Measurements from ENCODE around the gene FOXC2. TPM values are rescaled to one million over a fixed set of nuclear protein-coding genes. Genes with fewer than 3 reads are reported as not detected.
"Not testable (repeated sequence)": the region's sequence is repeated elsewhere in the genome, so short reads cannot be mapped to it uniquely, and the experiment has no call there.

The FOXC2 gene
- total RNA-seq, 1 donor from 2014 or later = 1.5 TPM

- TF ChIP-seq CTCF (IDR thresholded peaks at IDR 0.05; ENCODE audit: borderline replicate concordance) = no peak
- Histone ChIP-seq H3K4me3 (no peak overlapping the region), H3K27me3 (ENCODE audit: low read depth) (peaks cover 80% of the 10 kb centered on the region), H3K27ac (replicated peaks) (no peak overlapping the region), H3K9me3 (replicated peaks) (no peaks in the 10 kb centered on the region), H3K4me1 (peaks cover 4% of the 10 kb centered on the region), H3K36me3 (no peaks in the 10 kb centered on the region)
- no peak for DNase-seq
- intact Hi-C loops (cut with micrococcal nuclease) = no loop called here
Measured at GRCh38 chr16:86584071-86584685, 17.5 kb downstream of the FOXC2 start.

DNA sequence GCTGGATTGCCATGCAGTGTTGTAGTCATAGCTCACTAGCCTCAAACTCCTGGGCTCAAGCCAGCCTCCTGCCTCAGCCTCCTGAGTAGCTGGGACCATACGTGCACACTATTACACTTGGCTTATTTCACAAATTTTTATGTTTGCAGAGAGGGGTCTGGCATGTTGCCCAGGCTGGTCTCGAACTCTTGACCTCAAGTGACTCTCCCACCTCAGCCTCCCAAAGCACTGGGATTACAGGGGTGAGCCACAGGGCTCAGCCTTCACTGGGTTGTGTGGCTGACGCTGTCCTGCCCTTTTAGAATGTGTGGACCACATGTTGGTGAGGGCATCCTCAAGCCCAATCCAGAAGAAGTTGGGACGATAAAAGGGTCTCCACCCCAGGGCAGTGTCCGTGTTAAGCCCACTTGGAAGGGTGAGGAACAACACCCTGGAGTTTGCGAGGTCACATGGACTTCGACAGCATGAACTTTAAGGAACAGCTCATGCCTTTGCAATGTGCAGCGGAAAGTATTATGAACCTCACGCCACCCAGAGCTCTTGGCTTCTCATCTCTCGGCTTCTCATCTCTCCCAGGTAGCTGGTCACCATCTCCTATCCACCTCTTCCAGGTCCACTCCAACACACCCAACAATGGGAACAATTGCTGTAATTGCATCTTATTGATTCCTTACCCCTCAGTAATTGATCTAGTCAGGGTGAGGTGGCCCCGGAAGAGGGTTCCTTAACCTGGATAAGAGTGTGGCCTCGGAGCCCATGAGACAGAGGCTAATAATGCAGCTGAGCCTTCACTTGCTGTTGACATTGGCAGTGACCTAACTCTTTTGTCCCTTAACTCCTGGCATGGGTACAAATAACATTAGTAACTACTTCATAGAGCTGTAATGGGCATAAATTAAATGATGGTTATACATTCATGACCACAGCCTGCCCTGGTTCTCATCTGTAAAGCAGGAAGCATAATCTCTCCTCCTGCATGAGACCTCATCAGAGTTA, 18.4 kb downstream of the FOXC2 start:
- H3K27me3 ChIP-seq (ENCODE audit: low read depth) = peaks cover 79% of the 10 kb centered on the region
- no peaks in the 10 kb centered on the region for H3K4me1 ChIP-seq
- DNase-seq = no peak
- no peaks in the 10 kb centered on the region for H3K36me3 ChIP-seq
- H3K27ac ChIP-seq (replicated peaks) = peak overlapping the region; percentile 73
- H3K9me3 ChIP-seq (replicated peaks) = no peaks in the 10 kb centered on the region
- TF ChIP-seq CTCF (IDR thresholded peaks at IDR 0.05; ENCODE audit: borderline replicate concordance) = no peak
- H3K4me3 ChIP-seq = no peak overlapping the region
- intact Hi-C loops (cut with micrococcal nuclease) = no loop called here

DNA sequence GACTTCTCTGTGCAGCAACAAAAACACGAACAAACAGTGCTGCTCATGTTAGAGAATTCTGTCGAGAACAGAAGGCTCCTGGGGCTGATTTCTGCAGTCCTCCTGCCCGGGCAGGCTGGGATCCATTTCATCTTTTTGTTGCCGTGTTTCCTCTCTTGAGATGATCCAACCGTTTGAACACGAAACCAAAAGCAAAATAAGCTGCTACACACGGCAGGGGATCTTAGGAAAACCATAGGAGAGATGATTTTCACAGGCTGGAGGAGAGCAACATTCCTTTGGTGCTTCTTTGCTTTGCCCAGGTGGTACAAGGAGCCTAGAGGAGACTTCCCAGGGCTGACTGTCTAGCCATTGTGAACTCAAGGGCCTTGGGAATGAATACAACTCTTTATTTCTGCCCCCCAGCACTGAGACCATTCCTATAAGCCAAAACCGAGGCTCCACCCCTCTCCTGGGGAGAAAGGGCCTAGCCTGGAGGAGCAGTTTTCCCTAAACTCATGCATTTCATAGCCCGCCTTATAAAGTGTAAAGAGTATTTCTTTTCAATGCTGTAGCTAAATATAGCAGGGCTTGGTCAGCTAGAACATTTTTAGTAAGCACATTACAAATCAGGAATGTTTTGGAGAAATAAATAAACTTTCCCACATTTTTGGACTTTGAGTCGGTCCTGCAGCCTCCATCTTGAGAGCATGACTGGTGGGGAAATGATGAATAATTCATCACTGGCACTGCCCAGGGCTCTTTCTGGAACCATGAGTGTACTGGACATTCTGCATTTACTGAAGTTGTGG, 19.4 kb downstream of the FOXC2 start:
- H3K4me3 ChIP-seq = no peak overlapping the region
- peaks cover 76% of the 10 kb centered on the region for H3K27me3 ChIP-seq (ENCODE audit: low read depth)
- no peak for TF ChIP-seq CTCF (IDR thresholded peaks at IDR 0.05; ENCODE audit: borderline replicate concordance)

DNA sequence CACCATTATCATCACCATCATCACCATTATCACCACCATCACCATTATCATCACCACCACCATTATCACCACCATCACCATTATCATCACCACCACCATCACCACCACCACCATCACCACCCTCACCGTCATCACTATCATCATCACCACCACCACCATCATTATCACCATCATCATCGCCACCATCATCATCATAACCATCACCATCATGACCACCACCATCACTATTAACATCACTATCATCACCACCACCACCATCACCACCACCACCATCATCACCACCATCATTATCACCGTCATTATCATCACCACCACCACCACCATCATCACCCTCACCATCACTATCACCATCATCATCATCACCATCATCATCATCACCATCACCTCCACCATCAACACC, 20.9 kb downstream of the FOXC2 start:
- no peak for TF ChIP-seq CTCF (IDR thresholded peaks at IDR 0.05; ENCODE audit: borderline replicate concordance)
- intact Hi-C loops (cut with micrococcal nuclease) = no loop called here
- no peaks in the 10 kb centered on the region for H3K36me3 ChIP-seq
- no peak overlapping the region for H3K27ac ChIP-seq (replicated peaks)
- no peak overlapping the region for H3K4me3 ChIP-seq
- no peak for DNase-seq
- H3K4me1 ChIP-seq = no peaks in the 10 kb centered on the region
- H3K9me3 ChIP-seq (replicated peaks) = no peaks in the 10 kb centered on the region
- peaks cover 79% of the 10 kb centered on the region for H3K27me3 ChIP-seq (ENCODE audit: low read depth)

More for the DNA sequence above, 19.4 kb downstream of the FOXC2 start:
- Histone ChIP-seq H3K9me3 (replicated peaks) (no peaks in the 10 kb centered on the region), H3K4me1 (no peaks in the 10 kb centered on the region), H3K36me3 (no peaks in the 10 kb centered on the region), H3K27ac (replicated peaks) (peak overlapping the region; percentile 73)
- DNase-seq = no peak
- intact Hi-C loops (cut with micrococcal nuclease) = no loop called here

- intact Hi-C loops (cut with micrococcal nuclease); H3K36me3 ChIP-seq; H3K4me3 ChIP-seq; H3K4me1 ChIP-seq; H3K9me3 ChIP-seq (replicated peaks); DNase-seq; H3K27ac ChIP-seq (replicated peaks): not testable (repeated sequence)
- H3K27me3 ChIP-seq (ENCODE audit: low read depth) = peaks cover 79% of the 10 kb centered on the region
Measured at GRCh38 chr16:86587955-86588354, 21.3 kb downstream of the FOXC2 start.
